ENCODE results near the gene CASK.

- TF ChIP-seq CTCF (IDR thresholded peaks at IDR 0.05) (no peak), POLR2A (IDR thresholded peaks at IDR 0.05) (no peak)
These were observed 447.6 kb downstream of the CASK start for GRCh38 chrX:41475591-41476241.

All from right lobe of liver (tissue), 4 donors.